NOMO-1 treated with DMSO at 0.1 percent for 48 hours (cell line): ENCODE data around the gene PCSK6.
"Not testable (repeated sequence)": the region's sequence is repeated elsewhere in the genome, so short reads cannot be mapped to it uniquely, and the experiment has no call there.

Experiments
- DNase-seq: peaks from one replicate; lab custom pipeline; 2025; ENCODE audit not compliant: unreplicated experiment; lab: John Stamatoyannopoulos, UW

The PCSK6 gene

DNA sequence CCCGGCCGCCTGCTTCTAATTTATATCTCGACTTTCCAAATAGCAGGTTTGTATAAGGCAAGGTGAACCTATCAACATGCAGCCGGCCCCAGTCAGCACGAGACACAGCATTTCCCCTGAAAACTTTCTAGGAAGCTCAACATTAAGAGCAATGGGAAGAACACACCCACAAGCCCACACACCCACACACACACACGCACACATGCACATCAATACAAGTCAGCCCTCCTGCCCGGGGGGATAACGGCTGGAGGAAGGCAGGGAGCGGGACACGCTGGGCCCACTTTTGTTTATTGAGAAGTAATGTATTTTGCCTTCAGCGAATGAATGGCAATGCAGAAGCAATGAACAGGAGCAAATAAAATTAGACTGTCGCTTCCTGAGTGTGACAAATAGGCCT, 83.5 kb downstream of the PCSK6 start:
- DNase-seq, result no peak

DNA sequence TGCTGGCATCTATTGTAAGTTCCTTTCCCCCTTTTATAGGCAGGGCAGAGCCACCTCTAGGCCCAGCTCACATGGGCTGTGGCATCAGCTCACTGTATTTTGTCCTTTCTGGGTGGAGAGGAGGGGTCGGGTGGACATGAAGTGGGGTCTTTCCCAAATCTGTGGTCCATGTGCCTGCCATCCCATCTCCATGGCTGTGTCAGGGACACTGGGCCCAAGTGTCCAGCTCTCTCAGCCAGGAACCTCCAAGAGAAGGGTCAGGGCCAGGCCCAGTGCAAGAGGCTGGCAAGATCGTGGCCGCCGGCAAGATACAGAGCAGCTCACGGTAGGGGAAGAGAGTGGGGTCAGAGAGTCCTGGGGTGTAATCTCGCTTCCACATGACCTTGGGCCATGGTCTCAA, 85.3 kb downstream of the PCSK6 start:
- no peak for DNase-seq

DNA sequence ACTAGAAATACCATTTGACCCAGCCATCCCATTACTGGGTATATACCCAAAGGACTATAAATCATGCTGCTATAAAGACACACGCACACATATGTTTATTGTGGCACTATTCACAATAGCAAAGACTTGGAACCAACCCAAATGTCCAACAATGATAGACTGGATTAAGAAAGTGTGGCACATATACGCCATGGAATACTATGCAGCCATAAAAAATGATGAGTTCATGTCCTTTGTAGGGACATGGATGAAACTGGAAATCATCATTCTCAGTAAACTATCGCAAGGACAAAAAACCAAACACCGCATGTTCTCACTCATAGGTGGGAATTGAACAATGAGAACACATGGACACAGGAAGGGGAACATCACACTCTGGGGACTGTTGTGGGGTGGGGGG, 86.6 kb downstream of the PCSK6 start:
- DNase-seq, result not testable (repeated sequence)

DNA sequence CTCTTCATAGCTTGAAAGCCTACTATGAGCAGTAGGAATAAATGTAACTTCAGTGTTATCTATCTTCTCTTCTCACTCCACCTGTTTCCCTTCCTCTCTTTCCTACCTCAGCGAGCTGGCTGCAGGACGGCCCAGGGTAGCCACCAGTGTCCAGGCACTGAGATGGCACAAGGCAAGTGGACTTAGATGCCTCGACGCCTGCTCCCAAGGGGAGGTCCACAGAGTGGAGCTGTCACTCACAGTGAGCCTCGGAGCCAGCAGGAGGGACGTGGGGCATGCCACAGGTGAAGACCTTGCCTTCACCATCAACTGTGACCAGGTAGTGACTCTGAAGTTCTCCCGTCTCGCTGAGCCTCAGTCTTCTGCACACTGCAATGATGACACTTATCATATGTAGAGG, 88.2 kb downstream of the PCSK6 start:
- no peak for DNase-seq

DNA sequence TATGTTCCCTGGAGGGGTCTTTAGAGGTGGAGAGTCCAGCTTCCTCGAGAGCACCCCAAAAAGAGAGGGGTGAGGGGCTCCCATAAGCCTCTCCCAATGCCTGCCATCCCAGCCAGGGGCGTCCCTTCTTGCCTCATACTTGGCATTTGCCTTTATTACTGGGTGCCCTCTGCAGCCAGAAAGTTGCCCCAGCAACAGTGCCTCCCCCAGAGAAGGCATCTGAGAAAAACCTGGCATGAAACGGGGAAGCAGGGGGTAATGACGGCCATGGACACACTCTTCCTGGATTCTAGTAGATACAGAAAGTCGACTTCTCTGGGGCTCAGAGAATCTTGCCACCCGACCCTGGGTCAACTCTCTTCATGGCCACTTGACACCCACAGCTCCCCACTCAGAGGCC, 90.1 kb downstream of the PCSK6 start:
- DNase-seq, result no peak

DNA sequence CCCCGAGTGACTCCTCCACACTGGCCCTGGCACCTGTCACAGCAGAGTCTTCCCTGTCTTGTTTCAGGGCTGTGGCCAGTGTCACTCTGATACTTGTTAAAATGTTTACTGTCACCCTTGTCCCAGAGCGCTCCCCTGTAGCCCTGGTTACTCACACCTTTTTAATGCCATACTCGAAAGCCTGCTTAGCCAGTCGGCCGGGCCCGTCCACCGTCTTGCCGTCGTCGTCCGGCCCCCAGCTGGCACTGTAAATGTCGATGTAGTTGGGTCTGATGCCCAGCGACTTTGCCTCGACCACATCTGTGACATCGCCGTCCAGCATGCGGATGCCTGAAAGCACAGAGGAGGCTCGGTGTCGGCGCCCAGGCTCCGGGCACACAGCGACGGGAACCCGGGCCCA, 91.3 kb downstream of the PCSK6 start:
- DNase-seq, result no peak

DNA sequence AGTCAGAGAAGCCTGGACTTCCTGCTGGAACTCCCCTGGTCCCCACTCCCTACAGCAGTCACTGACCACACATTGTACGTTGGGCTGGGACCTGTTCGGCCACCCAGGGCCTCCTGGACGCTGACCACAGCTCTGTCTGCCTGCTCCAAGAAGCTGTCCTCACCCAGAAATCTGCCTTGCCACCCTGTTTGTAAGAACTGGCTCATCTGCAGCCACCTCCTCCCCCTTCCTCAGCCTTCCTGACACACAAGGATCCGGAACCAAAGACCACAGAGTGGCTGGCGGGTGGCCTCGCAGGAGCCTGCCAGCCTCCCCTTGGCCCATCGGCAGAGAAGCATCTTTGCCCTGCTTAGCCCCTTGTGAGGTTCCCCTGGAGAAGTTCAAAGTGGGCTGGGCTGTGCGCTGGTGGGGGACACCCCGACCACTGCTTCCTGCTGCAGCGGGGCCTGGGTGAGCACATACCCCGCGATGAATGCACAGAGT, 91.9 kb downstream of the PCSK6 start:
- no peak for DNase-seq

DNA sequence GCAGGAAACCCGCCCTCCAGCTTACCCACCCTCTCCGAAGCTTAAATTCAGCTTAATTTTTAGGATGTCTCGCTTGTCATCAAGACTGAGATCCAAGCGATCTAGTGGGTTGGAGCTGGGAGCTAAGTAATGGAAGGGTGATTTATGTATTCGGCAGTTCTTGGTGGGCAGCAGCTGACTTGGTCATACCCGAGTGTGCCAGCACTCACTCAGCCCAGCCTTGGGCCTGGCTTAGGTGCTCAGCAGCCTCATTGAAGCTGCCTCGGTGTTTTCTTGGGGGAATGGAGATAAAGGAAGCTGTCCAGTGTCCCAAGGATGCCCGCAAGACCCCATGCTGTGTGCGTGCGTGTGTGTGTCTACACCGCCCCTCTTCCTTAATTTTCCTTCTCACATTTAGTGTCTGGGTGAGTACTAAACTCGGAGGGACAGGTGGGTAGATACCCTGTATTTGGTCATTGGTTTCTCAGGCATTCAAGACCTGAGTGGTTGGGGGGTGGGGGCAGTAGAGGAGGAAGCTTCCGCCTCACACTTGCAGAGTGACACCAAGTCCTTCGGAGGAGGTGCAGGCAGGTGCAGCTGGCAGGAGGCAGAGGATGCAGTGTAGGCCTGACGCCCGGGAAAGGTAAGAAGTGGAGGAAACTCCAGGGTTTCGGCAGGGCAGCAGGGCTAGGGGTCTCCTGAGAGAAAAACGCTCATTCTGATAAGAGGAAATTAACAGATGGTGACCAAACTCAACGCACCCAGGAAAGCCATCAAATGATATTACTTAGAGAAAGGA, 92.8 kb downstream of the PCSK6 start:
- no peak for DNase-seq

DNA sequence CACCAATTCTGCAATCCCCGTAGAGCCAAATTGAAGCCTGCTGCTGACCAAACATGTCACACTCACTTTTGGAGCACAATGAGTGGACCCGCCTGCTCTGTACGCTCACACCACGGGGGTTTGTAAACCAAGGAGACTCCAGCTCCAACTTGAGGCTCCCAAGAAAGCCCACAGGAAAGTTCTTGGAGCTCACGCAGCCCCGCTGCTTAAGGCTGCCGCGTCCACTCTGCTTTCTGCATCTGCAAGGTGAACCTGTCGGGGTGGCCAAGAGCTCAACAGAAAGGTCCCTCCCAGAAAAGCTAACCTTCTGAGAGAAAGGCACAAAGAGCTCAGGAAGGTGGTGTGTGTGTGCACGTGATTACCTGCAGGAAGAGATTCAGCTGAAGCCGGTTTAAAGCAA, 94.9 kb downstream of the PCSK6 start:
- DNase-seq, result no peak

DNA sequence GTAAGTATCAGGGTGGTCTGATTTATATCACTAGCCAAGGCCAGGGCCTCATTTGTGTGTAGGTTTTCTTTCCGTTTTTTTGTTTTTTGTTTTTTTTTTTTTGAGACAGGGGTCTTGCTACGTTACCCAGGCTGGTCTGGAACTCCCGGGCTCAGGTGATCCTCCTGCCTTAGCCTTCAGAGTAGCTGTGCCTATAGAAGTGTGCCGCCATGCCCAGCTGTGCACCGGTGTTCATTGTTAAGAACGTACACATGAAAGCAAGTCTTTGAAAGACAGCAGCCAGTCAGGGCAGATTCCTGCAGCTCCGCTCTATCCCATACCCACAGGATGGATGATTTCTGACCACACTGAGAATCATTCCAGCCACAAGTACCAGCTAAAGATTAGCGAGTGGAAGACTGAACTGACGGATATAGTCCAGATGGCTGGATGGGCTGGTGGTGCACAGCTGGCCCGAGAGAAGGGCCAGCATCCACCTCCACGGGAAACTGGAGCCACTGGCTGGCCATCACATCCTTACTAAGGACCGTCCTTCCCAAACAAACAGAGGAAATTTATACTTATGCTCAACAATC, 95.4 kb downstream of the PCSK6 start:
- no peak for DNase-seq

DNA sequence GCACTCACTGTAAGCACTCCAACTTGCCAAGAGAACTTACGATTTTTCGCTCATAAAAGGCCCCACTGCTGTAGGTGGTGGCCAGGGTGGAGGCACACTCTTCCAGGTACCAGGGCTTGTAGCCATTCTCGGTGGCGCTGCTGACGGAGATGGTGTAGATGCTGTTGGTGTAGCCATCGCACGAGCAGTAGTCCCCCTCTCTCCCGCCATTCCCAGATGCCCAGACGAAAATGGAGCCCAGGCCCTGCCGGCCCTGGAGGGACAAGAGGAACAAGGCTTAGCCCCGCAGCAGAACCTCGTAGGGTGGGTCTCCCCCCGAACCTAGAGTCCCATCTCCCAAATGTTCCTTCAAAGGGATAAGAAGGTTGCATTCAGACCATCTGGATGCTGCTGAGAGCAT, 96.3 kb downstream of the PCSK6 start:
- DNase-seq, result no peak

DNA sequence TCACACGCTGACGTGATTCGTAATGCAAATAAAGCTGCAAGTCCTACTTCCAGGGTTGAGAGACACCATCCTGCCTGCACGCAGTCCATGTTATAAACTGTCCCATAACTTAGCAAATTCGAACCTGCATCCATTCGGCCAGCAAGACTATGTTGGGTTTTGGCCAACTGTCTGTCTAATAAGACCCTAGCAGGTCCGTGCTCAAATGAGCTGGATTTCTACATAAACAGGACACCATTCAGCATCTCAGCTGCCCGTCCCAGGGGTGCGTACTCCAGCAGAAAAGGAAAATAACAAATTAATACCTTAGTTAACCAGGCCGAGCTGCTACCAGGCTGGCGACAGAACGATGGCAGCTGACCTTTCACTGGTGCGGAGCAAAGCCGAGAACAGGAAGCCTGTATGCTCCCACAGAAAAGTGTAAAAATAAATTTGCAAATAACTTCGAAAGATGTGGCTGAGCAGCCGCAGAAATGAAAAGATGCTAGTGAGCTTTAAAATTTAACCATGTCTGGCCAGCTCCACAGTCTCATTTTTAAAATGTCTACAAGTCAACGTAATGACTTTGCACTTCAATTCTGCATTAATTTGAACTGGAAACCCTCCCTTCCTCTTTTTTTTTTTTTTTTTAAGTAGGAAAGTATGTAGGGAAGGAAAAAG, 97.4 kb downstream of the PCSK6 start:
- DNase-seq, result no peak

DNA sequence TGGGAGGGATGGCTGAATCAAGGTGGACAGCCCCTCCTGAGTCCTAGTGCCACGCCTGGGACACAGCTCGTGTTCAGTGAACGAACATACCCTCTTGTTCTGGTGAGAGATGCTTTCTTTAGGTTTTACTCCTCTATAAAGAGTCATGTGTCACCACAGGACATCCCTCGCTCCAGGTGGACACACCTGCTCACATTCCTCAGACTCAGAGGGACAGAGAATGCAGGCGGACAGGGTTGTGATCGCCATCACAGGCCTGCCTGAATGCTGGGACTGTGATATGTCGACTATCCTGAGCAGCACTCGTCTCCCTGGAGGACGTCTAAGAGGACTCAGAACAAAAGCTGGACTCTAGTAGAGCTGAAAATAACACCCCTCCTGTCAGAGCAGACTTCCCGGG, 98.1 kb downstream of the PCSK6 start:
- no peak for DNase-seq

DNA sequence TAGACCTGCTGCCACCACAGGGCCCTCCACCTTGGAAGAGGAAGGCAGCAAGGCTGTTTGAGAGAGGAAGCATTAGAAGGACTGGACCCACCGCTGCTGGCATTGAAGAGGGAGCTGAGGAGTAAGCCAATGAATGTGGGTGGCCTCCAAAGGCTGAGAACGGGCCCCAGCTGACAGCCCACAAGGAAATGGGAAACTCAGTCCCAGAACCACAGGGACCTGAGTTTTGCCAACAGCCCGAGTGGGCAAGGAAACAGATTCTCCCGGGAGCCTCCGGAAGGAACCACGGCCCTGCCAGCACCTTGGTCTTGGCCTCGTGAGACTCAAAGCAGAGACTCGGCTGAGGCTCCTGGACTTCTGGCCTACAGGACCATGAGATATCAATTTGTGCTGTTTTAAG, 99.0 kb downstream of the PCSK6 start:
- no peak for DNase-seq

DNA sequence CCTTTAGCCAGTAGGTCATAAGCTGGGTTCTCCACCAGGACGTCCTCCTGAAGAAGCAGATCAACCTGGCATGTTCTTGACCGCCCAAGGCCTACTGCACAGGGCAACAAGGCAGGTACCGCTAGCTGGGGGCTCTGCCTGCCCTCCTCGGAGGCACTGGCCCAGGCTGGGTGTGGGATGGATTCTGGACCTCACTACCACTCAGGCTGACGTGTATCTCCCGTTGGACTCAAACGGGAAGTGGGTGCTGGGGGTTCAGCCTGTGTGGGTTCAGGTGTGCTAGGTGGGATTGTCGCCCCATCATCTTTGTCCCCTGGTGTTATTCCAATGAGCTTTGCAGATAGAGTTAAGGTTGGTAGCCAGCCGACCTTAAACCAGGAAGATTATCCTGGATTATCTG, 99.4 kb downstream of the PCSK6 start:
- no peak for DNase-seq

DNA sequence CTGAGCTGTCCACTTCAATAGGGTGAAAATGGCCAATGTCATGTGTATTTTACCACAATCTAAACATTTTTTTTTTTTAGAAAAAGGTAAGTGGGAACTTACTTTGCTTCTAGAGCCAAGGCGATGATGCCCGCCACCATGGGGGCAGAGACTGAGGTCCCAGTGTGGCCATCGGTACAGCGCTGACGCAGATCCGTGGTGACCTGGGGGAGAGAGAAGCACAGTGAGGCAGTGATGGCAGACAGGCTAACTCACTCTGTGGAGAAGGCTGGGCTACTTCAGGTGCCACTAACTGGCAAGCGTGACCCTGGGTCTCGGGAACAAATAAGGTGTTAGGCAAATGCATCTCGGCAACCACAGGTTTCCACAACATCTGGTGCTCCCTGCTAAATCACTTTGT, 100.1 kb downstream of the PCSK6 start:
- DNase-seq, result no peak

DNA sequence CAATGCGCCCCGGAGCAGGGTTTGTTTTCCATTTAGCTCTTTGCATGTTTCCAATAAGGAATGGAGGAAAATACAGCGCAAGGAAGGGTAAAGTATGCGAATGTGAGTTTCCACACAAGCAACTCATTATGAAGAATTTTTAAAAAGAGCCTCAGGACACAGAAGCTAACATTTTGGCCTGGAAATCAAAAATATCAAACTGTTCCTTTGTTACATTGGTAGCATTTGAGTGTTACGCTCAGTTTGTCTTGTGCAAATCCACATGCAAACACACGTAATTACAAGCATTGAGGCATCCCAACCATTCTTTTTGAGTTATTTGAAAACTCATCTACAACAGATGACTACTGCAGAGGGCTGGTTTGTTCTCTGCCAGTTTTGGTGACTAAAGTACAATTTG, 101.5 kb downstream of the PCSK6 start:
- no peak for DNase-seq

DNA sequence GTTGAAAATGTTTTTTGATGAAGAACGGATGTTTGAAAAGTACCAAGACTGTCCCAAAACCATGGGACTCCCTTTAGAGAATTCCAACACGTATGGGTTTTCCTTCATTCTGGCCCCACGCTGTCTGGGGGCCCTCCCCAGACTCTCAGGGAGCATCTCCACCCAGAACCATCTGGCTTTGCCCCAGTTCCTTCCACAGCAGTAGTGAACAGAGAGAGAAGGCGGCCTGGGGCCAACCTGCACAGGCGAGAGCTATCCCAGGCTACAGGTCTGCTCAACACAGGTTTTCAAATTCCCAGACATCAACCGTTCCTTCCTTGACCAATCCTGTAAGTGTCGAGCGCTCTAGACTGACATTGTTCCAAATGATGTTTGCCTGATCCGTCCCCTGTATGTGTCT, 101.9 kb downstream of the PCSK6 start:
- no peak for DNase-seq

DNA sequence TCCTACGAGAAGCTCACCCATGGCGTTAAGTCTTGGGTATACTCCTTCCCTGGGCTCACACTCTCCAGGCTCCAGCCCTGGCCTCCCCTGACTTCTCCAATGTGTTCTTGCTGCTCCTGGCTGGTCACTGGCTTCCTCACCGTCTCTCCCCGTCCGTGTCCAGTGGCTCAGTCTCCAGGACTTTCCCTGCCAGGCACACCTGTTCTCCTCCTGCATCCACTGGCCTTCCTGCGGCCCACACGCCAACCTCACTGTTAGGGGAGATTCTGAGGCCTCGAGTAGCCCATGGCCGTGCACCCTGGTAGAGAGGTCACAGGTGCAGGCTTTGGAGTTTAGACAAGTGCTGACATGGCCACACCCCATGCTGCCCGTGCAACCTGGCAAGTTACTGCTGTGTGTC, 102.5 kb downstream of the PCSK6 start:
- DNase-seq, result no peak

DNA sequence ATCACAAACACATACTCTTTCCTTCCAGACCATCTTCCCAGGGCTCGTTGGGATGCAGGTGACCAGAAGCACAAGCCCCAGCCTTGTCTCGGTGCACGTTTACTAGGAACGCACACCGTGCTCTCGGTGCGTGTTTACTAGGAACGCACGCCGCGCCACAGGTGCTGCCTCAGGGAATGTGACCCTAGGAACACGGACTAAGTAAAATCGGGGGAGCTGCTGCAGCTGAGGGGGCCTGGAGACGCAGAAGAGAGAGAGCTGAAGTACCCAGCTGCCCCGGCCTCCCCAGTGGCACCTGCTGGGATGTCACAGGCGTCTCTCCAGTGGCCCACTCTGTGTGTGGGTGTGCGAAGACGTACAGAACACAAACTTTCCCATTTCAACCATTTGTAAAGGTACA, 103.5 kb downstream of the PCSK6 start:
- DNase-seq, result no peak

DNA sequence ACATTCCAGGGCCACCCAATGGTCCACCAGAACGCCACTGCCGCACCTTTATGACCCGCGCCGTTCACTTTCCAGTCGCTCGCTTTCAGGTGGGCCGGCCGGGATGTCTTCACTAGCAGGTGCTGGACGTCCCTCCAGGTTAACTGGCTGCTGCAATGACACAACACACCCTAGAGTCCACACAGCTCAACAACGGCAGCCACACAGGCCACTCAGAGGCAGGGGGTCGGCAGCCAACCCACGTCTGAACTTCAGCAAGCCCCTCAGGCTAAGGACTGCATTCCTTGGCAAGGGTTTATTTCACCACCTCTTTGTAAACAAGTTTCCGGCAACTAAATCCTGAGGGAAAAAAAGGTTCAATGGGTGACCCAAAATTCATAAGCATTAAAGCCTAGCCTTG, 105.2 kb downstream of the PCSK6 start:
- no peak for DNase-seq

DNA sequence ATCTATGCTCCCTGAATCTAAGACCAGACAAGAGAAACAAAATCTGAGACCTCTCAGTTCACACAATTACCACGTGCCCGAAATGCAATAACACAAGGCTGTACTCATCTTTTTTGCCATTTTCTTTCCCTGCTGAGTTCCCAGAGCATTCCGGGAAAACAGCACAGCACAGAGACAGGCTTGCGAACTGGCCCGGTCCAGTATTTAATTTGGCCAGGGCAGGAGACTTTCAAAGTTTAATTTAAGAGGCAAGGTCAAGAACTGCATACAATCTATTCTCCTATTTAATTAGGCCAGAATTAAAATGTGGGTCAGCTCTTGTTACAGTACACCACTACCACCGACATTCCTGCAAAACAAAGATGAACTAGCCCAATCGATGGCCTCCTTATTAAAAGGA, 107.0 kb downstream of the PCSK6 start:
- no peak for DNase-seq
